Stimulated activated CD8-positive, alpha-beta memory T cell treated with anti-CD3 and anti-CD28 coated beads, Interleukin-15, amount 100 ng/mL, for 1 hour (primary cell): ENCODE measurements around the gene PDE1C.
"Not testable (repeated sequence)": the region's sequence is repeated elsewhere in the genome, so short reads cannot be mapped to it uniquely, and the experiment has no call there.

ENCODE experiments used
- DNase-seq: peaks from one replicate; pipeline ENCODE4 v3.0.0-alpha.2; 2020; ENCODE audit warnings: low read depth

The PDE1C gene

DNA sequence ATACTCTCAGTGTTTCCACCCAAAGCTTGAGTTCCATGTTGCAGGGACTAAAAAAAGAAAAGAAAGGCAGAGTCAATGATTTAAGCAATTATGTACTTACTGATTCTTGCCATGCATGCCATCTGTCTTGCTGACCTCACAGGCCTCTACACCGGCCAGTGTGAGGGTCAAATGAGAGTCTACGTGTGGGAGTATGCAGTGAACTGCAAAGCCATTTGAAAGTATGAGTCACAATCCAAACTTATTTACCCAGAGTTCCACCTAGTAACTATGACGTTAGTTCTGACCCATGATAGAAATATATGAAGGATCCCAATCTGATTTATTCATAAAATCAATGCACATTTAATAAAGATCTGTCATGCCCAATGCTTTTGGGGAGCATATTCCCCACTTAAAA is 26.5 kb downstream of the PDE1C start:
- no peak for DNase-seq

DNA sequence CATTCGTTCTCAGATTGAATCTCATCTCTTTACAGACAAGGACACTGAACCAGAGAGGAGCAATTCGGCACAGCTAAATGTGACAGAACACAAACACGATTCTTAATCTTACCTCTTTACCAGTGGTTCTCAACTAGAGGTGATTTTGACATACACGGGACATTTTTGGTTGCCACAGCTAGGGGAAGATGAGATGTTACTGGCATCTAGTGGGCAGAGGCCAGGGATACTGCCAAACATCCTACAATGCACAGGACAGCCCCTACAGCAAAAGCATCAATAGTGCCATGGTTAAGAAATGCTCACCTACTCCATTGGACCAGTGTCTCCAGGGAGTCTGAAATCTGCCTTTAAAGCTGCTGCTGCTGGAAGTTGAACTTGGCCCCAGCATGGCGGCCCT is 27.3 kb downstream of the PDE1C start:
- DNase-seq: no peak

DNA sequence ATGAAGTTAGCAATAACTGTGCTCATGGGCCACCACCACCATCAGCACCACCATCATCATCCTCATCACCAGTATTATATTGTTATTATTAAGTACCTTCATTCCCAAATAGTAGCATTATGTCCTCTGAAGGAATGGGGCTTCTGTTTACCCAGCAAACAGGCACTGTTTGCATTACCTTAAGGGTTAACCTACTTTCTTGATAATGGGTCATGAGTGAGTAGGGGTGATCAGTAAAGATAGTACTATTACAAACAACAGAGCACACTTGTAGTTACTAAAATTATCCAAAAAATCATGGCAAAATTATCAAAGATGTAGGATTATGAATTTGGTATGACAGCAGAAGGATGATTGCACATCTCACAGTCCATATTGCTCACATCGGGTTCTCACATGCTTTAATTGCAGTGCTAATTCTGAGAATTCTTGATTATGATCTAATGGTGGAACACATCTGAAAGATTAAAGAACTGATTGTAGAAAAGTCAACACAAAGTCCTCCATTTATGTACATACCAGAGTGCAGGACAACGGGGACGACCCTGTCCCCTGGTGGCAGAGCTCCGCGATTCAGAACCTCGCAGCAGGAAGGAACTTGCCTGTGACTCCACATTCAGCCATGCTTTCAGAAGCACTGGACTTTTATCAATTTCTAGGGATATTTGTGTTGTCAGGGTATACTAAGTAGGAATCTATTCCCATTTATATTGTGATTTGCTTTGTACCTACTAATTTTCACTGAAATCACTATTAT is 31.0 kb downstream of the PDE1C start:
- no peak for DNase-seq

DNA sequence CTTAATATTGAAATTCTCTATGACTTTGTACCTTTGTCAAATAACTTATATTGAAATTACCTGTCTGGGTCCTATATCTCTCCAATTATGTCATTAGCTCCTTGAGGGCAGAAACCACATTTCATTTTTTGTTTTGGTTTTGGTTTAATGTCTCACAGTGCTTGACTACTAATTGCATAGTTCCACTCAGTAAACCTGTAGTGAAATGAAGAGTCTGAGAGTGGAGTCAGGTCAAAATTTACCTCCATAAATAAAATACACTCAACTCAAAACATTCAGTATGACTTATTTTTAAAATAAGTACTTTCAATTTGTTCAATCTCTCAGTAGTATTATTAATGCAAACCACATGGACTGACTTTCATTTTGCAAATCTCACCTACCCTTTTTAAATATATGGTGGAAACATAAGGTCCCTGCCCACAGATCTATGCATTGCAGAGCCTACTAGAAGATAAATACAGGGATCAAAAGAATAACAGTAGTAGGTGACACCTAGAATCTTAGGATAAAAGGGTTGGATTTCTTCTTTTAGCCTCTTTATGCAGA is 32.5 kb downstream of the PDE1C start:
- DNase-seq: no peak

DNA sequence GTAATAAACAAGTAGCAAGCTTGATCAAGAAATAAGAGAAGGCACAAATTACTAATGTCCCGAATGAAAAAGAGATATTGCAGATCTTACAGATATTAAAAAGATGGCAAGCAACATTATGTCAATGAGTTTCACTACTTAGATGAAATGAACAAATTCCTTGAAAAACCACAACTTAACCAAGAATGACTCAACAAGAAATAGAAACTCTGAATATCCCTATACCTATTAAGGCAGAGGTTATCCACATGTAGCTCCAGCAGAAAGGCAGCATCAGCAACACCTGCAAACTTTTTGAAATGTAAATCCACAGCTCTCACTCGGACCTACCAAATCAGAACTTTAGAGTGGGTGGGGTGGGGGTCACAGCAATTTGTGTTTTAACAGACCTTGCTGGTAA is 33.6 kb downstream of the PDE1C start:
- no peak for DNase-seq

DNA sequence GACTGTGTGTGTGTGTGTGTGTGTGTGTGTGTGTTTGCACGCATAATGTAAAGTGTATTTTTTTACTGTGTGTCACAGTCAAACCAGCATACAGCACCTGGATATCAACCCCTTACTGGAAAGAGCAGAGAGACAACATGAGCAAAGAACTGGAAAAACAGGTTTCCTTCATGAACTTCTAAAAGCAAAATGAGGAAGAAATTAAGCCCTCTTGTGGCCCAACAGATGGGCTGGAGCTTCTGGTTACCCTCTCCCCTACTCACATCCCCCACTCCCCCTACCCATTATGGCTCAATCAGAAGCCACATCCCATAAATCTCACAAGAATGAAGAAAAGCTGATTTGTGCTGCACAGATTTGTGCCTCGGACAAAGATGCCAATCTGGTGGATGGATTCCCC is 36.2 kb downstream of the PDE1C start:
- DNase-seq: no peak

DNA sequence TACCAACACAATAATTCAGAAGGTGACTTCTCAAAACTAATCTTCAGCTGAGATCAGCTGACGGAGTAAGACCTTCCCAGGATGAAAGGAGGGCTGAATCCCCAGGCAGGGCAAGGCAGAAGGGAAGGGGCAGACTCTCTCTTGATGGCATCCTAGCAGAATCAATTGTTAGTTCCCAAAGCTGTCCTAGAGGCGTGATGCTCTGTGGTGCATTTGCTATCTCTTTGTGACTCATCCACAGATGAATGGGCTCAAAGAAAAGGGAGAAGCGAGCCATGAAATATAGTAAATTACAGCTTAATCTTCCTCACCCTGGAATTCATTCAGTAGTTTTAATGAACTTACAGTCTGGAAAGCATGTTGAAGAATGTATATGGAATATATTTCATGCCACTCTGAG is 37.2 kb downstream of the PDE1C start:
- DNase-seq: no peak

DNA sequence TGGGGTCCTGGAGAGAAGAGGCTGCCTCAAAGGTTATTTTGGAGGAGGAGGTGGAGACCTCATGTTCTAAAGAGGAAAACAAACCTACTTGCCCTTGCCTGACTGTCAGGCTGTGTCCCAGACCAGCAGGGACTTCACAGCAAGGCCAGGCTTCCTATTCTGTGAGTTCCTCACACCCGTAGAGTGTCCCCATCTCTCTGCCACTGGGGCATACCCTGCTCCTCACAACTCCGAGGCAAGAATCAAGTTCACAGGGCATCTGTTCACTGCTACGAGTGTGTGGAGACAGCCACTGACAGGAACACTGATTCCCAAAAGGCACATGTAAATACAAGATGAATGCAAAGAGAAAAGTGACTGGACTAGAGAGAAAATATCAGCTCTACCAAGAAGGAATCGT is 38.0 kb downstream of the PDE1C start:
- DNase-seq: no peak

DNA sequence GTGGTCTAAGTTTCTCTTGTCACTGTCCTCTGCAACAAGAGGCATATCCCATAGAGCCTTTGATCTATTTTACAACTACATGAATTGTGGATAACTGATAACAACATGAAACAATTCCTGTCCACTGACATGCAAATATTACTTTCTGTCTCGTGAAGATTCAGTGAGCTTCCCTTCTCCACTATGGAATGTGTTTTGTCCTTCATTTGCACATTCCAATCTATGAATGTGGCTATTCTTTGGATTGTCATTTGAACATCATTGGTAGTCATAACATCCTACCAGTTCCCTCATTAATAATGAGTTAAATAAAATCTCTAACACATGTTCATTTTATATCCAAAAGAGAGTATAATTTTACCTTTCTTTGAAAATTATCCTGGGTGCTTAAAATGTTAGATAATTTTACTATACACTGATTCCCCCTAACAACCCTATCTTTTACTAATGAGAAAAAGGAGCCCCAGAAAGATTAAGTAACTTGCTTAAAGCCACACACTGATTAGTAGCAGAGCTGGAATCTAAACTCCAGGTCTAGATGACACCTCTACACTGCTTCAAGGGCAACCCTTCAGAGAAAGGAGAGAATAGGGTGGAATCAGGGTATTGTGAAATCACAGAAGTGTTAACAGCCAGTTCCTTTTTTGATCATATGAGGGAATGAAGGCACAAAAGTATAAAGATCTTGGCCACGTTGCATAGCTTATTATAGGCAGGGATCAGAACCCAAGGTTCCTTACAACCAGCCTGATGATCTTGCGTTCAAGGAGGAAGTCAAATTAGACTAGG is 39.1 kb downstream of the PDE1C start:
- no peak for DNase-seq

DNA sequence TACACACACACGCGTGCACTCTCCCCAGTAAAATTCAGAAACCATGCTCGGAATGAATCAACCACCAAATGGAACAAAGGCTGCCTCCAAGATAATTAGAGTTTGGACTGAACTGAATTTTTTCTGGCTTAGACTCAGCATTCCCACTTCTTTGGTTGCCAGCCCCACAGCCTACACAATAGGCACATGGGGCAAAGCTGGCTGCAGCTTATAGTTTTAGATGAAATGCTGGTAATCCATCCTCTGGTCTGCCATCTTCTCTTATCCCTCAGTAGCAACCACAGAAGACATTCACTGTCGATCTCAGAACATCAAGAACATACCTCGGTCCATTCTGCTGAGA is 44.2 kb downstream of the PDE1C start:
- DNase-seq: no peak

DNA sequence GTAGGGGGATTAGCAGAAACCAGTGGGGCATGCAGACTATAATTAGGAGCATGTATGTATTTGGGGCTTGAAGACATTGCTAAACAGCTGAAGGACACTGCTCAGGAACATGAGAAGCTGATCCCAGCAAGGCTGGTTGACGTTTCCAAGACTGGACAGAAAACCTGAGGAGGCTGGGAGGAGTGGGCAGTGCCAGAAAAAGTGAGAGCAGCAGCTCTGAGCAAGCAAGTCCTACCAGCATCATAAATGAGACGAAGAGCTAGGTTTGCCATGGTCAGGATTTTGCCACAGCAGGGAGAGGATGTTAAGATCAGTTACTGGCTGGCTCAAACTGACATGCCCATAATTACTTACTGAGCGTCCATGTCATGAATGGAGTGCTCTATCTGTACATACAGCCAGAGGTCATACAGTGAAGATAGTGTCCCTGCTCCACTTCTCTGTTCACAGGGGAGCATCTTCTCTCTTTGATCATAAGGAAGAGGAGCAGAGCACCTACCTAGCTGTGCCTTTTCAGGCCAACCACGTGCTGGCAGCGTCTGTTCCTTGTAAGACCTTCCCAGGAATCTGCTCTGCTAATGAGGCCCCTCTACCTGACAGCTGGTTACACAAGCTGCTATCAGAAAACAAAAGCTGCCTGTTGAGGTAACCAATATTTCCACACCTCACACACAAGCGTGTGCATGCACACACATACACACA is 44.7 kb downstream of the PDE1C start:
- no peak for DNase-seq

DNA sequence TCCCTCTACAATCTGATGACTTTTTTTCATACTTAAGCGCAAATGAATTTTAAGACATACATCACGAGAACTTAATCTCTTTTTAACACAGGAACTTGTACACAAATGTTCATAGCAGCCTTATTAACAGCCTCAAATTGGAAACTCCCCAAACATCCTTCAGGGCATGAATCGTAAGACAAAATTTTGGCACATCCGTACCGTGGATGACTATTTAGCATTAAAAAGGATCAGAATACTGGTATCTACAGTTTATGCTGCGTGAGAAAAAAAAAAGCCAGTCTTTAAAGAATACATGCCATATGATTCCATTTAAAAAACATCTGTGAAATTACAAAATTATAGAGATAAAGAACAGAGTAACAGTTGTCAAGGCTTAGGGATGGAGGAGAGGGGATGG is 46.8 kb downstream of the PDE1C start:
- DNase-seq: no peak

DNA sequence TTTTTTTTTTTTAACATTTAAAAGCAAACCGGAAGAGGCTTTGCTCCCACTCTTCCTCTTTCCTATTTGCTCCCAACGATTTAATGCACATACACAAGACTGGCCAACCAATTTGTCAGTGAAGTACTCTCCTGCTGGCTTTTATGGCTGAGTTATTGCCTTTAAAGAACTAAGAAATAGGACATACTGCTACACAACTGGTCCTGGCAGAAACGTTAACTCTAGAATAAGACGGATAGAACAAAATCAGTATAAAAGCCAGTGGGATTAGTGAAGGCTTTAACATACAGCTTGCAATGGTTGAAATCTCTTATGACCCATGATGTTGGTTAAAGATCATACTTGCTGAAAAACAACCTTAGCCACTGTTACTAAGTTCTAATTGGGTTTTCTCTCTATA is 47.2 kb downstream of the PDE1C start:
- no peak for DNase-seq

DNA sequence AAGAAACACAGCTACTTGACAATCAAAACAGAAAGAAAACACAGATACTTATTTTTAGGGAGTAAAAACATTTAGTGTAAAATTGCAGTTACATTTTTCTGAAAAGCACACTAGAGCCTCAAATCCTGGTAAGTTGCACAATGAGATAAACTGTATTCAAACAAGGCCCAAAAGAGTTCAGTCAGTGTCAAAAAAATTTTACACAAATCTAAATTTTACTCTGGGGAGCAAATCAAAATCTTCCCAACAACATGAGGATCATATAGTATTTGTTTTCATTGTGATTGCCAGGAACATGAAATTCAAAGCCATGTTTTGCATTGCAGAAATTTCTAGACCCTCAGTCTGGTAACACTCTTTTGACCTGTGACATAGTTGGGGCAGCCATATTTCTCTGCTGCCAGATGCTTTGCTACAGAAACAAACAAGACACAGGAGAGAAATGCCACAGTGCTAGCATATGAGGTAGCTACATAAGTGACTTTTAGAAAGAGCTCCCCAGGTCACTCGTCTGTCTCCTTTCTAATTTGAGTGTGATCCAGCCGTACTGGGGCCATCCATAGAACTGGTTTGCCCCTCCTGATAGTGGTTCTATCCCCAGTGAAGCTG is 49.6 kb downstream of the PDE1C start:
- DNase-seq: no peak

DNA sequence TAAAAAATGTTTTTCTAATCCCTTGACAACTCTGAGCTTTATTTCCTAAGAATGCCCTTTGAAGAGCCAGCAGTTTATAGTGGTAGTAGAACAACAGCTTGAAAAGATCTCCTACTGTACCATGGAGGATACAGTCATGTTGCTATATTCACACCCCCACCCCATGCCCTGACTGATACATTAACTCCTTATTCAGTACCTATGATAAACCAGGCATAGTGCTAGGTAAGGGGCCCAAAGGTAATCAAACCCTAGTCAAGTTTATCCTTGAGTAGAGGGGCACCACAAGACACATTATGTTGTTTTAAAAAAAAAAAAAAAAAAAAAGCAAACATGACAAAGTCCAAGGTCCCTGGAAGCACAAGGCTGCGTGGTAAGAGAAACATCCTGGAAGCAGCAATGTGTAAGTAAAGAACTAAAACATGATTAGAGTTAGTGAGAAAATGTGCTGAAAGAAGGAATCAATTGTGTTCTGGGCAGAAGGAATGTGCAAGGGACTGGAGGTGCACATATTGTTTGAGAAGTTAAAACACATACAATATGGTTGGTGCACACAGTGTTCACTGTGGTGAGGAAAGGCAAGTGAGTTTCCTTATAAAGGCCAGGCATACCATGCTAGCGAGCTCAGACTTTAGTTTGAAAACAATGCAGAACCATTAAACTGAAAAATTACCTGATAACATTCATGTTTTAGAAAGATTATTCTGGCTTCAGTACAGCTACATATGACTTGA is 51.2 kb downstream of the PDE1C start:
- no peak for DNase-seq

DNA sequence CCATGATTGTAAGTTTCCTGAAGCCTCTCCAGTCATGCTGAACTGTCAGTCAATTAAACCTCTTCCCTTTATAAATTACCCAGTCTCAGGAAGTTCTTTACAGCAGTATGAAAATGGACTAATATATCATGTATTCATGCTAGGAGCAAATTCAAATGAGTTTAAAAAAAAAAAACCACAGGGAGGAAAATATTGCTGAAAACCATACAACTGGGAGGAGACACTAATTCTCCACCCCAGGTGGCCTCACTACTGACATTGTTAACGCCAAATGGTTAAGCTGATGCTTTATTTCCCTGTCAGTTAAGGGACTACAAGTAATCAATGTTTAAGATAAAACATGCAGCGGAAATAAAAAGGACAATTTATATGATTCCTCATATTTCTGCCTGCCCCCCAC is 55.1 kb downstream of the PDE1C start:
- no peak for DNase-seq

DNA sequence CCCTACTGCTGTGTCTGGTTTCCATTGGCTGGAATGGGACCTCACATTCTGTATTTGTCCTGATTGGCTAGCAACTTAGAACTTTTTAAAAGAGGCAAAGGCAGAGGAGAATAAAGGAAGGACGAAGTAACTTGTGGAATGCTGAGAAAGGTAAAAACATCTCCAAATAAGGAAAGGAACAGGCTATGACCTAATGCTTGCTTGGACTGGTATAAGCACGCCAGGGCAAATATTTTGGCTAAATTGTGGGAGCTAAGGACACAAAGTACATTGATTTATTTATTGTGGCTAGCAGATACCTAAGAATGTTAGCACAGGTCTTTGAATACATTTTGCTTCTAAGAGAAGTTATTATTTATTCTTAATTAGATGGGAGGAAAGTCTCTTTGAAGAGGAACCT is 56.7 kb downstream of the PDE1C start:
- not testable (repeated sequence) for DNase-seq

DNA sequence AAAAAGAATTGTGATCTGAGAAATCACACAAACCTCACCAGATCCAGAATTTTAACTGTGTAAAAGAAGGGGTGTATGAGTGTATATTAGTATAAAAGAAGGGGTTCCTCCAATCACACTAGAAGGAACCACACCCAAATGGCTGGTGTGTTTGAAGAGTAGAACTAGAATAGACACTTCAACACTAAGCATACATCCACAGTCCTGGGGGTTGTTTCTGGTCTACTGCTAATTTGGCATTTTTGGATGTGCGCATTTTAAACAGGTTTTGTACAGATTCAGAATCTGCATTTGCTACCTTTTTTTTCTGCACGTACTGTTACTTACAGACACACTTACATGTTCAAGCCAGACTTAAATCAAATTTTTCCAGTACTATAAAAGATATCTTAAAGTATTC is 64.6 kb downstream of the PDE1C start:
- DNase-seq: no peak

DNA sequence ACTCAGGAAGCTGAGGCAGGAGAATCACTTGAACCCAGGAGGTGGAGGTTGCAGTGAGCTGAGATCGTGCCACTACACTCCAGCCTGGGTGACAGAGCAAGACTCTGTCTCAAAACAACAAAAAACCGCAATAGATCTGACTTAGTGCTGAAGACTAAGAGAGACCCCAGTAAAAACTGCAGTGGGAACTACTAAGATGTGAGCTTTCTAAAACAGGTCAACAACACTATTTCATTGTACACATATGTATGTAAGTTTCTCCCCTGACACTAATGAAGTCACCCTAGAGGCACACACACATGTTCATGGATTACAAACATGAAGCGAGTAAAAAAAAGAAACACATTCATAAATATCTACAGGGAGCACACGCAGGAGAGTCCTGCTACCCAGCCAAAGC is 68.3 kb downstream of the PDE1C start:
- no peak for DNase-seq

DNA sequence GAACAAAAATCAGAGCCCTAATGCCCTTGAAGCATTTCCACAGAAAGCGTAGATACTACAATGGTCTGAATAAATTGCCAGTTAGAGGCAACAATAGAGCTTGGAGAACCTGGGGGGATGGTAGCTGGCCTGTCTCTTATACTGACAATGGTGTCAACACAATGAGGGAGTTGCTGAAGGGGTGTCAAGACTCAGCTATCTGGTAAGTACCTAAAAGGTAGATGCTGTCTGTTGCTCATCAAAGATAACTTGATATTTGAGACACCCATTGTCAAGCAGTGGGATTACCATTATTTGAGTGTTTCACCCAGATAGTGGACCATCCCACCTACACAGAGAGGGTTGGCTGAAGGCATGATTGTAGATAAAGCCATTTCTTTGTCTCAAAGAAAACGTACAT is 72.8 kb downstream of the PDE1C start:
- no peak for DNase-seq

DNA sequence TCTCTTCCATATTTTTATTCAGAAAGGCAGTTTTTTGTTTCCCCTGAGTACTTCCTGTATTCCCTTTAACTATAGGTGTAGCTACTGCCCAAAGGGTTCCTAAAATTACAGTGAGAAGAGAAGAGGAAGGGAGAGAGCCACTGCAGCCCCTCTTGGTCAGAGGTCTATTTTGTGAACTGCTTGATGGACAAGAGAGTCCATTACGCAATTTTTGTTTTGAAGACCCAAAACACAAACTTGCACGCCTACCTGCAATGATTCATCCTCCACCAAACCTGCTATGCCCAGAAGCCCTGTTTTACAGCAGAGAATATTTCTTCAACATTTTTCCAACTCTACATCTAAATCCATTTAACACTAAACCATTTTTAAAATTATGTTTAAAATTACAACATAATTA is 75.1 kb downstream of the PDE1C start:
- no peak for DNase-seq

DNA sequence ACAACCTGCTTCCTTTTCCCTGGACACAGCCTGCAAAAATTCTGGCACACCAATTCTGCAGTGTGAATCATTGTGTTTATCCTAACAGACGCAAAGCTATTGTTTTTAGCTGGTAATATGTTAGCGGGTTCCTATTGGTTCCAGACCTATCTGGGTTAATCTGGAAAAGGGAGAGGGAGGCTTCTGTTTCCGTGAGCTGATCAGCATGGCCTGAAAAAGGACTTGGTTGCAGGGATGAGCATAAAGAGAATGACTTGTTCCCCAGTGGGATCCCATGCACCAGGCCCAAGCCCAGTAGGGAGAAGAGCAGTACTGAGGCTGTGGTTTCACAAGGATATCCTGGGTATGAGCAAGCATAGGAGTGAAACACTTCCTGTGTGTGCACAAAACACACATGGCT is 78.4 kb downstream of the PDE1C start:
- DNase-seq: no peak
